GM08714 (cell line): ENCODE measurements around the gene PTP4A2.

ENCODE experiments used
- H3K4me3 ChIP-seq: fragments of 200-500 bp; sonication (Bioruptor generic); 2 replicates; pipeline ENCODE4 v1.5.1; 2014; ENCODE audit warnings: mild to moderate bottlenecking, low read length, inconsistent platforms
- ZNF274 ChIP-seq: IDR thresholded peaks from 2 replicates; pipeline ENCODE4 v1.6.1; 2012; ENCODE audit warnings: mild to moderate bottlenecking, low read depth, low read length

PTP4A2 gene

DNA sequence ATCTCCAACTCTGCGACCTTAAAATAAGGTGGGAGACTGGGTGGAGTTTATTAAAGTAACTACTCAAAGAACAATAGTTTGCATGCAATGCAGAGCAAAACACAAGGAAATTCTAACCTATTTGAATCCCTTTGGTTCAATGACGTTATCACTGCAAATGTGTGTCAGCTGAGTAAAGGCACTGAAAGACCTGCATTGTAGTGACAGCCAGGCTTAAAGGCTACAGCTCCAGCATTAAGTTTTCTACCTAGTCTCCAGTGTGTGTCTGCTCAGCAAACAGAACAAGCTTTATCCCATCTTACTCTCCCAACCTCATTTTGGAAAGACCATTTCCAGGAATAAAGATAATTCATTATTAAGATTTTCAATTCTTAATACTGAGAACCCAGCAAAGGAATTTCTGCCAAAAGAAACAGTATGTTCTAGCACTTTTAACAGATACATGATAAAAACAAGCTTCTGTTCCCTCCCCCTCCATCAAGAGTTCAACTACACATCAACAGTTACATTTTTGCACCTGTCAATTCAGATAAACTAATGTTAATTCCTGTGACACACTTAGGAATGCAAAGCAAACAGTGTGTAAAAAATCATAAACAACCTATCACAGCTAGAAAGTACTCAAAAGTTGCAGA, 14.2 kb downstream of the PTP4A2 start:
- no peak overlapping the region for H3K4me3 ChIP-seq
- TF ChIP-seq ZNF274 = no peak

DNA sequence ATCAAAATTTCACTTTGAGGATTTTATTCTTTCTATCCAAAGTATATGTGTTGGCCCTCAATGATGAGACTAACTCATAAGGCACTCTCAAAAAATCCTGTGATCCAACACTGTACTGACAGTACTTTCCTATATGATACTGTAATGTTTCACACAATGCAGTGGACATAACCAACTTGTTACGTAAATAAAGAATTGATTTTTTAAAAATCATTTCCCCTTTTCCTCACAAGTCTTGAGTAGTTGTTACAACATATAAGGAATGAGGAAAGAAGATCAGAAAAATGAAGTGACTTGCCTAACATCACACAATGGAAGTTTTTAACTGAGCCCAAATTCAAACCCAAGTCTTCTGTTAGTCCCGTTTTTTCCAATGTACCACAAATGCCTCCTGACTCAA, 17.2 kb downstream of the PTP4A2 start:
- no peak for TF ChIP-seq ZNF274
- H3K4me3 ChIP-seq = no peak overlapping the region

GRCh38 chr1:31919591-31919990, 18.6 kb downstream of the PTP4A2 start:
- TF ChIP-seq ZNF274 = no peak
- no peak overlapping the region for H3K4me3 ChIP-seq

DNA sequence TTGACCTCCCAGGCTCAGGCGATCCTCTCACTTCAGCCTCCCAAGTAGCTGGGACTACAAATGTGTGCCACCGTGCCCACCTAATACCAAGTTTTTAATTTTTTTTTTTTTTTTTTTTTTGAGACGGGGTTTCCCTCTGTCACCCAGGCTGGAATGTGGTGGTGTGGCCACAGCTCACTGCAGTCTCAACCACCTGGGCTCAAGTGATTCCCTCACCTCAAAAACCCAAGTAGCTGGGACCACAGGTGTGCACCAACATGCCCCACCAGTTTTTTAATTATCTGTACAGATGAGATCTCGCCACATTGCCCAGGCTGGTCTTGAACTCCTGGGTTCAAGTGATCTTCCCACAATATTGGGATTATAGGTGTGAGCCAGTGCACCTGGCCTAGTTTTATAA, 22.7 kb downstream of the PTP4A2 start:
- TF ChIP-seq ZNF274 = no peak
- no peak overlapping the region for H3K4me3 ChIP-seq

DNA sequence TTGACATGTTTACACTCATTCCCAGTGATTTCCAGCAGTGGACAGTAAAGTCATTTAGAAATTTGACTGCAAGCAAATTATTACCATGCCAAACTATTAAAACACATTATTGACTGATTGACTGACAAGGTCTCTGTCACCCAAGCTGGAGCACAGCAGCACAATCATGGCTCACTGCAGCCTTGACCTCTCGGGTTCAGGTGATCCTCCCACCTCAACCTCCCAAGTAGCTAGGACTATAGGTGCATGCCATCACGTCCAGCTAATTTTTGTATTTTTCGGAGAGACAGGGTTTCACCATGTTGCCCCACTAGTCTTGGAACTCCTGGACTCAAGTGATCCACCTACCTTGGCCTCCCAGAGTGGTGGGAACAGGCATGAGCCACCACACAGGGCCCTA, 24.2 kb downstream of the PTP4A2 start:
- no peak overlapping the region for H3K4me3 ChIP-seq
- no peak for TF ChIP-seq ZNF274

- TF ChIP-seq ZNF274 = no peak
These were observed 25.3 kb downstream of the PTP4A2 start for GRCh38 chr1:31912839-31913239.

GRCh38 chr1:31911994-31912780, 26.0 kb downstream of the PTP4A2 start:
- no peak for TF ChIP-seq ZNF274
- no peak overlapping the region for H3K4me3 ChIP-seq

More at GRCh38 chr1:31912839-31913239, 25.3 kb downstream of the PTP4A2 start:
- no peak overlapping the region for H3K4me3 ChIP-seq

DNA sequence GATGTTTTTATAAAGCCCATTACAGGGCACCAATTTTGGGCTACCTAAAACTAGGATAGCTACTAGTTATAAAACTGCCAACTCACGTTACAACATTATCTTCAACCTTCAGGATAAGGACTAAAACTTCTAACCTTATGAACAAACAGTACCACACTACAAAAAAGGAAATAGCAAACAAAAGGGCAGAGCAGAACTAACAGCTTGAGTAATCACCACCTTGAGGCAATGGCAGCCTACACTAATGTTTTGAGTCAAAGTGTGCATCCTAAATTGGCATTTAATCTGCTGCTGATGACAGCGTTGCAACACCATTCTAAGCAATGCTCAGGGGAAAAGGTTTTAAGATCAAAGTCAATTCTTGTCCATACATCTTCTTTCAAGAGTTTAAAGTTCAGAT, 27.2 kb downstream of the PTP4A2 start:
- TF ChIP-seq ZNF274 = no peak
- no peak overlapping the region for H3K4me3 ChIP-seq

GRCh38 chr1:31909691-31910090, 28.5 kb downstream of the PTP4A2 start:
- no peak overlapping the region for H3K4me3 ChIP-seq

DNA sequence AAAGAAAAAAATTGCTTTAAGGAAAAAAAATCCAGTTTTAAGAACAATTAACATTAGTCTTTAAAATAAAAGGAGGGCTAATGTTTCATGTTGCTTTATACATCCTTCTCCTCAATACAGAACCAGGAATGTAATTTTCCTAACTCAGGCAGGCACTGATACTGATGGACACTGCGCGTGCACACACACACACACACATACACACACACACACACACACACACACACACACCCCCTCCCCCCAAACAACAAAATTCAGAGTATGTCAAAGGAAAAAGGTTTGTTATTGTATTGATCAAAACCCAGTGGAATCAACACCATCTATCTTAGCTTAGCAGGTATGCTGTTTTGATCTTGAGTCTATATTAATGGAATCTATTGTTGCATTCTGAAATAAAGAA, 31.6 kb downstream of the PTP4A2 start:
- TF ChIP-seq ZNF274 = no peak
- no peak overlapping the region for H3K4me3 ChIP-seq

More at GRCh38 chr1:31909691-31910090, 28.5 kb downstream of the PTP4A2 start:
- TF ChIP-seq ZNF274 = no peak

DNA sequence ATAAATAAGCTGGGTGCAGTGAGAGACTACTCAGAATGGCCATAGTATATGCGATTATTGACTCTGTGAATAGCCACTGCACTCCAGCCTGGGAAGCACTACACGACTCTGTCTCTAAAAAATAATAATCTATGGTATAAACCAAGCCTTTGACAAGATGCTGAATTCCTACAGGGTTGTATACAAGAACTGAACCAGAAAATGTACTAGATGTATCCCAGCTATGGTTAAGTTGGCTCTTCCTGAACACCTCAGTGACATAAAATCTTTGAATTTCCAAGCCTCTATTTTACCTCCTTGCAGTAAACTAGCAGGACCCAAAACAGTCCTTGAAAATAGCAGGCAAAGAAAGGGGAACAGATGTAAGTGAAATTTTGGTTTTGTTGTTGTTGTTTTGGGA, 32.5 kb downstream of the PTP4A2 start:
- TF ChIP-seq ZNF274 = no peak
- H3K4me3 ChIP-seq = no peak overlapping the region

- TF ChIP-seq ZNF274 = no peak
- no peak overlapping the region for H3K4me3 ChIP-seq
These were observed 33.1 kb downstream of the PTP4A2 start for GRCh38 chr1:31905093-31905509.

GRCh38 chr1:31904339-31905092, 33.7 kb downstream of the PTP4A2 start:
- H3K4me3 ChIP-seq = no peak overlapping the region
- TF ChIP-seq ZNF274 = no peak

GRCh38 chr1:31902510-31902860, 35.7 kb downstream of the PTP4A2 start:
- H3K4me3 ChIP-seq = no peak overlapping the region
- no peak for TF ChIP-seq ZNF274
